Endothelial cell of umbilical vein (primary cell): ENCODE measurements around the gene DXO. TPM values are rescaled to one million over a fixed set of nuclear protein-coding genes. Genes with fewer than 3 reads are reported as not detected.
"Not testable (repeated sequence)": the region's sequence is repeated elsewhere in the genome, so short reads cannot be mapped to it uniquely, and the experiment has no call there.

Source experiments
- BruUV-seq: library from RNA; stranded (reverse); fragments of 400-500 nt; replicated peaks from 2 replicates; lab custom pipeline; 2021; lab: Mats Ljungman, UMichigan
- CTCF ChIA-PET: fragments of 300-600, 350-600 bp; sonication (Branson Sonifier 250); formaldehyde crosslinking; loops from one replicate; lab custom pipeline; 2021; ENCODE audit warnings: antibody characterized with exemption, inconsistent platforms; lab: Charles Lee
- POLR2A ChIA-PET: fragments of 300-600, 350-600 bp; sonication (Branson Sonifier 250); formaldehyde crosslinking; loops from one replicate; lab custom pipeline; 2021; ENCODE audit warnings: antibody characterized with exemption, inconsistent platforms; lab: Charles Lee
- DNase-seq: peaks from one replicate; pipeline ENCODE4 v3.0.0-alpha.2; 2011; ENCODE audit warnings: low read depth, low spot score
- FAIRE-seq: peaks from 2 replicates; lab custom pipeline; 2011; peaks lifted over from hg19 to GRCh38; lab: Jason Lieb, UNC
- H2AFZ ChIP-seq: 2 replicates; pipeline ENCODE4 v1.6.0; 2012; ENCODE audit warnings: low read depth, low read length, control low read depth, inconsistent platforms
- H3K27ac ChIP-seq: 2 replicates; pipeline ENCODE4 v1.5.1; 2011; ENCODE audit warnings: low read depth, mild to moderate bottlenecking, control low read depth, low read length, moderate library complexity; ENCODE audit not compliant: insufficient read depth
- H3K27me3 ChIP-seq, 2 experiments: 2 replicates each; pipeline versions ENCODE4 v1.6.0 to v1.6.1; 2011; ENCODE audit warnings: low read length in 2 of 2, mixed read lengths in 1 of 2; ENCODE audit not compliant: control insufficient read depth in 2 of 2, insufficient read depth in 2 of 2
- H3K36me3 ChIP-seq, 2 experiments: 2 replicates in 1 of 2; 3 replicates in 1 of 2; pipeline ENCODE4 v1.5.1; 2011; ENCODE audit warnings: low read length in 2 of 2, mild to moderate bottlenecking in 1 of 2, moderate library complexity in 1 of 2; ENCODE audit not compliant: control insufficient read depth in 2 of 2, insufficient read depth in 2 of 2; ENCODE audit errors: extremely low read depth in 1 of 2
- H3K4me1 ChIP-seq: 3 replicates; pipeline ENCODE4 v1.5.1; 2011; ENCODE audit warnings: mild to moderate bottlenecking, low read length; ENCODE audit not compliant: control insufficient read depth, insufficient read depth; ENCODE audit errors: extremely low read depth
- H3K4me2 ChIP-seq: 2 replicates; pipeline ENCODE4 v1.6.1; 2011; ENCODE audit warnings: low read length, control low read depth, mixed read lengths; ENCODE audit not compliant: insufficient read depth
- H3K4me3 ChIP-seq, 3 experiments: fragments of 200-600 bp in 1 of 3; sonication (generic), shearing (Covaris generic) in 1 of 3; replicated peaks in 1 of 3; 2 replicates each; pipeline ENCODE4 v1.5.1; 2011 to 2016; ENCODE audit warnings: control low read depth in 3 of 3, low read length in 3 of 3, mild to moderate bottlenecking in 2 of 3, inconsistent platforms in 1 of 3, low read depth in 1 of 3, moderate library complexity in 1 of 3; ENCODE audit not compliant: insufficient read depth in 1 of 3
- H3K79me2 ChIP-seq: 2 replicates; pipeline ENCODE4 v1.6.0; 2012; ENCODE audit warnings: low read length, inconsistent platforms; ENCODE audit not compliant: control insufficient read depth, insufficient read depth
- H3K9ac ChIP-seq: replicated peaks from 2 replicates; pipeline ENCODE3; 2011; ENCODE audit warnings: low read length, control low read depth; ENCODE audit not compliant: insufficient read depth; ENCODE audit errors: extremely low read depth
- H3K9me1 ChIP-seq: replicated peaks from 3 replicates; pipeline ENCODE4 v1.6.0; 2011; ENCODE audit warnings: mild to moderate bottlenecking, low read length; ENCODE audit not compliant: control insufficient read depth, insufficient read depth; ENCODE audit errors: extremely low read depth
- H3K9me3 ChIP-seq: replicated peaks from 2 replicates; pipeline ENCODE4 v1.5.1; 2012; ENCODE audit warnings: low read length, inconsistent platforms; ENCODE audit not compliant: control insufficient read depth, insufficient read depth
- H4K20me1 ChIP-seq: replicated peaks from 2 replicates; pipeline ENCODE3; 2011; ENCODE audit warnings: mild to moderate bottlenecking, low read length; ENCODE audit not compliant: control insufficient read depth, insufficient read depth; ENCODE audit errors: extremely low read depth
- dilution Hi-C: fragments of 300-500 bp; cut with MboI; formaldehyde crosslinking; loops from one replicate; pipeline ENCODE4 v1.15.0; 2019; ENCODE audit warnings: low sequenced_read_pairs; ENCODE audit not compliant: extremely low pct_ligation_motif_present
- intact Hi-C: fragments of 100-400 bp; cut with micrococcal nuclease; formaldehyde crosslinking; loops from one replicate; pipeline ENCODE4 v1.10.0; 2022
- polyA plus RNA-seq, 4 experiments: library from polyadenylated mRNA; depleted of rRNA in 3 of 4; stranded (reverse) in 3 of 4; unstranded in 1 of 4; fragments of >200 nt; gene quantifications; 2 replicates each; pipeline versions ENCODE4 v1.2.1 to v1.2.3, GENCODE V29; 2011 to 2012; ENCODE audit warnings: missing spikeins in 1 of 4
- total RNA-seq: library from RNA; stranded (reverse); gene quantifications from 2 replicates; pipeline ENCODE4 v1.2.3, GENCODE V29; 2021

The DXO gene
- total and polyA plus RNA-seq, 2 donors (not counting 3 experiments of a cell fraction or from before 2014, with no cell fraction given) = 20.7 to 34.9 TPM

- BruUV-seq, H3K4me1 ChIP-seq, H3K4me3 ChIP-seq, H2AFZ ChIP-seq, H3K9ac ChIP-seq, DNase-seq, H3K4me2 ChIP-seq, H3K9me1 ChIP-seq, H3K27ac ChIP-seq, H3K79me2 ChIP-seq, H4K20me1 ChIP-seq, intact Hi-C loops, FAIRE-seq, CTCF ChIA-PET, H3K9me3 ChIP-seq, H3K27me3 ChIP-seq, dilution Hi-C loops, POLR2A ChIA-PET: not testable (repeated sequence)
- H3K36me3 ChIP-seq = peaks cover 0 to 10% of the 10 kb centered on the region in 2 experiments
Observed at GRCh38 chr6:31981744-31982143, 9.8 kb upstream of the DXO start, which contains the start of gene C4A. C4A (plus strand) TSS chr6:31982057; CDS start chr6:31982108, 51 bp downstream.

- H2AFZ ChIP-seq, H4K20me1 ChIP-seq, dilution Hi-C loops, H3K4me3 ChIP-seq, H3K4me2 ChIP-seq, DNase-seq, H3K79me2 ChIP-seq, H3K9me1 ChIP-seq, POLR2A ChIA-PET, intact Hi-C loops, H3K9ac ChIP-seq, BruUV-seq, H3K27me3 ChIP-seq, H3K27ac ChIP-seq, H3K4me1 ChIP-seq, H3K9me3 ChIP-seq: not testable (repeated sequence)
- peaks cover 0 to 10% of the 10 kb centered on the region in 2 experiments for H3K36me3 ChIP-seq
- CTCF ChIA-PET = interaction anchor here (2.4 kb wide), 1 partner anchor 29 kb away, joined by 9 read pairs; no protein-coding TSS in a partner anchor
- peak; percentile 47 for FAIRE-seq
Observed at GRCh38 chr6:31980998-31981397, 9.1 kb upstream of the DXO start.

- H3K27me3 ChIP-seq, H3K79me2 ChIP-seq, dilution Hi-C loops, H2AFZ ChIP-seq, H3K9ac ChIP-seq, H3K4me2 ChIP-seq, POLR2A ChIA-PET, H3K4me1 ChIP-seq, FAIRE-seq, H3K4me3 ChIP-seq, BruUV-seq, H3K9me1 ChIP-seq, H3K9me3 ChIP-seq, H3K27ac ChIP-seq, intact Hi-C loops, H4K20me1 ChIP-seq, DNase-seq: not testable (repeated sequence)
- CTCF ChIA-PET = interaction anchor here (2.4 kb wide), 1 partner anchor 28 kb away, joined by 9 read pairs; no protein-coding TSS in a partner anchor
- peaks cover 0 to 10% of the 10 kb centered on the region in 2 experiments for H3K36me3 ChIP-seq
Observed at GRCh38 chr6:31980195-31980876, 8.4 kb upstream of the DXO start.
